Measurements from ENCODE around the gene DNM3. TPM values are rescaled to one million over a fixed set of nuclear protein-coding genes. Genes with fewer than 3 reads are reported as not detected.

Gene DNM3
- total RNA-seq, 1 donor: 0.72 TPM

- Histone ChIP-seq H3K4me1 (ENCODE audit: insufficient read depth, low read length) (peaks cover 15% of the 10 kb centered on the region), H3K27ac (ENCODE audit: low read depth, low read length) (no peak overlapping the region), H3K79me2 (ENCODE audit: insufficient read depth, low read length) (no peaks in the 10 kb centered on the region), H3K4me3 (ENCODE audit: insufficient read depth, low read length) (no peak overlapping the region), H2AFZ (ENCODE audit: low read length) (no peak overlapping the region), H3K4me2 (ENCODE audit: insufficient read depth, low read length) (peak overlapping the region; percentile 23), H3K36me3 (ENCODE audit: insufficient read depth, low read length) (no peaks in the 10 kb centered on the region), H3K9me3 (ENCODE audit: low read depth, low read length) (no peaks in the 10 kb centered on the region), H4K20me1 (ENCODE audit: insufficient read depth, low read length) (no peaks in the 10 kb centered on the region), H3K27me3 (ENCODE audit: insufficient read depth, low read length) (no peaks in the 10 kb centered on the region)
- TF ChIP-seq, protein P1, sequence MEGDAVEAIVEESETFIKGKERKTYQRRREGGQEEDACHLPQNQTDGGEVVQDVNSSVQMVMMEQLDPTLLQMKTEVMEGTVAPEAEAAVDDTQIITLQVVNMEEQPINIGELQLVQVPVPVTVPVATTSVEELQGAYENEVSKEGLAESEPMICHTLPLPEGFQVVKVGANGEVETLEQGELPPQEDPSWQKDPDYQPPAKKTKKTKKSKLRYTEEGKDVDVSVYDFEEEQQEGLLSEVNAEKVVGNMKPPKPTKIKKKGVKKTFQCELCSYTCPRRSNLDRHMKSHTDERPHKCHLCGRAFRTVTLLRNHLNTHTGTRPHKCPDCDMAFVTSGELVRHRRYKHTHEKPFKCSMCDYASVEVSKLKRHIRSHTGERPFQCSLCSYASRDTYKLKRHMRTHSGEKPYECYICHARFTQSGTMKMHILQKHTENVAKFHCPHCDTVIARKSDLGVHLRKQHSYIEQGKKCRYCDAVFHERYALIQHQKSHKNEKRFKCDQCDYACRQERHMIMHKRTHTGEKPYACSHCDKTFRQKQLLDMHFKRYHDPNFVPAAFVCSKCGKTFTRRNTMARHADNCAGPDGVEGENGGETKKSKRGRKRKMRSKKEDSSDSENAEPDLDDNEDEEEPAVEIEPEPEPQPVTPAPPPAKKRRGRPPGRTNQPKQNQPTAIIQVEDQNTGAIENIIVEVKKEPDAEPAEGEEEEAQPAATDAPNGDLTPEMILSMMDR (IDR thresholded peaks at IDR 0.05; ENCODE audit: extremely low read depth, low read depth, low read length): no peak
- peak; percentile 58 for DNase-seq (ENCODE audit: insufficient read length, low spot score, missing footprints)
Observed at GRCh38 chr1:171817511-171818265, 23.6 kb upstream of the DNM3 start.

GRCh38 chr1:171819946-171820345, 21.4 kb upstream of the DNM3 start:
- Histone ChIP-seq H3K27me3 (ENCODE audit: insufficient read depth, low read length) (no peaks in the 10 kb centered on the region), H3K27ac (ENCODE audit: low read depth, low read length) (no peak overlapping the region), H3K4me2 (ENCODE audit: insufficient read depth, low read length) (no peak overlapping the region), H3K79me2 (ENCODE audit: insufficient read depth, low read length) (no peaks in the 10 kb centered on the region), H2AFZ (ENCODE audit: low read length) (no peak overlapping the region), H3K36me3 (ENCODE audit: insufficient read depth, low read length) (no peaks in the 10 kb centered on the region), H3K4me3 (ENCODE audit: insufficient read depth, low read length) (no peak overlapping the region), H3K9me3 (ENCODE audit: low read depth, low read length) (no peaks in the 10 kb centered on the region), H3K4me1 (ENCODE audit: insufficient read depth, low read length) (peaks cover 11% of the 10 kb centered on the region), H4K20me1 (ENCODE audit: insufficient read depth, low read length) (no peaks in the 10 kb centered on the region)
- no peak for DNase-seq (ENCODE audit: insufficient read length, low spot score, missing footprints)
- TF ChIP-seq, protein P1 (IDR thresholded peaks at IDR 0.05; ENCODE audit: extremely low read depth, low read depth, low read length): no peak

DNA sequence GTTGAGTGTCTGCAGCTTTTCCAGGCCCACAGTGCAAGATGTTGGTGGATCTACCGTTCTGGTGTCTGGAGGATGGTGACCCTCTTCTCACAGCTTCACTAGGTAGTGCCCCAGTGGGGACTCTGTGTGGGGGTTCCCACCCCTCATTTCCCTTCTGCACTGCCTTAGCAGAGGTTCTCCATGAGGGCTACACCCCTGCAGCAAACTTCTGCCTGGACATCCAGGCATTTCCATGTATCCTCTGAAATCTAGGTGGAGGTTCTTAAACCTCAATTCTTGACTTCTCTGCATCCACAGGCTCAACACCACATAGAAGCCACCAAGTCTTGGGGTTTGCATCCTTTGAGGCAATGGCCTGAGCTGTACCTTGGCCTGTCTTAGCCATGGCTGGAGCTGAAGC, 14.3 kb upstream of the DNM3 start:
- no peaks in the 10 kb centered on the region for H3K27me3 ChIP-seq (ENCODE audit: insufficient read depth, low read length)
- H4K20me1 ChIP-seq (ENCODE audit: insufficient read depth, low read length): no peaks in the 10 kb centered on the region
- no peaks in the 10 kb centered on the region for H3K36me3 ChIP-seq (ENCODE audit: insufficient read depth, low read length)
- no peaks in the 10 kb centered on the region for H3K4me1 ChIP-seq (ENCODE audit: insufficient read depth, low read length)
- H3K9me3 ChIP-seq (ENCODE audit: low read depth, low read length): peaks cover 4% of the 10 kb centered on the region
- H3K4me2 ChIP-seq (ENCODE audit: insufficient read depth, low read length): no peak overlapping the region
- no peak overlapping the region for H3K4me3 ChIP-seq (ENCODE audit: insufficient read depth, low read length)
- no peak for DNase-seq (ENCODE audit: insufficient read length, low spot score, missing footprints)
- H3K27ac ChIP-seq (ENCODE audit: low read depth, low read length): no peak overlapping the region
- H3K79me2 ChIP-seq (ENCODE audit: insufficient read depth, low read length): no peaks in the 10 kb centered on the region
- TF ChIP-seq, protein P1 (IDR thresholded peaks at IDR 0.05; ENCODE audit: extremely low read depth, low read depth, low read length): no peak
- H2AFZ ChIP-seq (ENCODE audit: low read length): no peak overlapping the region

- no peak overlapping the region for H2AFZ ChIP-seq (ENCODE audit: low read length)
- H3K36me3 ChIP-seq (ENCODE audit: insufficient read depth, low read length): no peaks in the 10 kb centered on the region
- H3K4me3 ChIP-seq (ENCODE audit: insufficient read depth, low read length): no peak overlapping the region
- no peak for DNase-seq (ENCODE audit: insufficient read length, low spot score, missing footprints)
- TF ChIP-seq, protein P1 (IDR thresholded peaks at IDR 0.05; ENCODE audit: extremely low read depth, low read depth, low read length): no peak
- no peak overlapping the region for H3K27ac ChIP-seq (ENCODE audit: low read depth, low read length)
- H3K4me1 ChIP-seq (ENCODE audit: insufficient read depth, low read length): peaks cover 2% of the 10 kb centered on the region
- no peaks in the 10 kb centered on the region for H3K27me3 ChIP-seq (ENCODE audit: insufficient read depth, low read length)
- no peaks in the 10 kb centered on the region for H4K20me1 ChIP-seq (ENCODE audit: insufficient read depth, low read length)
- no peaks in the 10 kb centered on the region for H3K79me2 ChIP-seq (ENCODE audit: insufficient read depth, low read length)
- H3K4me2 ChIP-seq (ENCODE audit: insufficient read depth, low read length): no peak overlapping the region
- peaks cover 4% of the 10 kb centered on the region for H3K9me3 ChIP-seq (ENCODE audit: low read depth, low read length)
Observed at GRCh38 chr1:171828794-171829193, 12.5 kb upstream of the DNM3 start.

All from osteoblast (primary cell).